ENCODE results near the gene C12orf75.

GRCh38 chr12:105315726-105316125 lies 14.8 kb upstream of the C12orf75 start:
- no peak for TF ChIP-seq CTCF (IDR thresholded peaks at IDR 0.05; ENCODE audit: insufficient read depth, low read depth, low read length)
- no peak for TF ChIP-seq EZH2 (IDR thresholded peaks at IDR 0.05; ENCODE audit: insufficient read depth, low read length)

Data from astrocyte (in vitro differentiated cells and primary cell).